Smooth muscle cell (in vitro differentiated cells): ENCODE results near the gene DUSP23. TPM values are rescaled to one million over a fixed set of nuclear protein-coding genes. Genes with fewer than 3 reads are reported as not detected.

Experiments
- DNase-seq: peaks from one replicate; lab custom pipeline; 2025; ENCODE audit not compliant: unreplicated experiment; lab: John Stamatoyannopoulos, UW
- H2AFZ ChIP-seq: fragments of 200-600 bp; sonication (generic); 2 replicates; pipeline ENCODE4 v1.6.0; 2016; ENCODE audit warnings: antibody characterized with exemption, low read depth, mild to moderate bottlenecking
- H3F3A ChIP-seq: fragments of 200-600 bp; sonication (generic); 2 replicates; pipeline ENCODE4 v1.6.0; 2017; ENCODE audit warnings: antibody characterized with exemption, low read depth
- H3K27ac ChIP-seq: fragments of 200-600 bp; sonication (generic); 2 replicates; pipeline ENCODE4 v1.5.1; 2016; ENCODE audit warnings: low read depth, mild to moderate bottlenecking
- H3K27me3 ChIP-seq: fragments of 200-600 bp; sonication (generic); 2 replicates; pipeline ENCODE4 v1.6.1; 2016; ENCODE audit warnings: low read depth, mild to moderate bottlenecking
- H3K36me3 ChIP-seq: fragments of 200-600 bp; sonication (generic); 2 replicates; pipeline ENCODE4 v1.5.1; 2016; ENCODE audit warnings: low read depth
- H3K4me1 ChIP-seq: fragments of 200-600 bp; sonication (generic); 2 replicates; pipeline ENCODE4 v1.5.1; 2016; ENCODE audit warnings: low read depth
- H3K4me2 ChIP-seq: fragments of 200-600 bp; sonication (generic); 2 replicates; pipeline ENCODE4 v1.6.0; 2016; ENCODE audit warnings: mild to moderate bottlenecking
- H3K4me3 ChIP-seq: fragments of 200-600 bp; sonication (generic); 2 replicates; pipeline ENCODE4 v1.5.1; 2016; ENCODE audit warnings: mild to moderate bottlenecking
- H3K79me2 ChIP-seq: fragments of 200-600 bp; sonication (generic); 2 replicates; pipeline ENCODE4 v1.6.0; 2016; ENCODE audit warnings: low read depth, mild to moderate bottlenecking
- H3K9ac ChIP-seq: fragments of 200-600 bp; sonication (generic); 2 replicates; pipeline ENCODE4 v1.6.0; 2016; ENCODE audit warnings: low read depth
- H3K9me3 ChIP-seq: fragments of 200-600 bp; sonication (generic); replicated peaks from 2 replicates; pipeline ENCODE4 v1.5.1; 2016; ENCODE audit warnings: low read depth
- H4K20me1 ChIP-seq: fragments of 200-600 bp; sonication (generic); 2 replicates; pipeline ENCODE4 v1.6.0; 2016; ENCODE audit warnings: low read depth
- CTCF ChIP-seq: fragments of 200-600 bp; sonication (generic); IDR thresholded peaks from 2 replicates; pipeline ENCODE4 v1.5.1; 2017; ENCODE audit warnings: borderline replicate concordance, mild to moderate bottlenecking, antibody characterized with exemption; ENCODE audit not compliant: insufficient read depth, poor library complexity, severe bottlenecking
- WGBS: methylation state at CpG from one replicate; pipeline ENCODE4 v1.1.7; 2016; ENCODE audit warnings: low lambda C conversion rate; 5-methylcytosine and 5-hydroxymethylcytosine counted together
- polyA plus RNA-seq: library from polyadenylated mRNA; unstranded; fragments of >200 nt; fragmentation: Nextera tagmentation; extraction: Ambion mirVana; gene quantifications from 2 replicates; pipeline ENCODE4 v1.2.1, GENCODE V29; 2016
- total RNA-seq: library from RNA; depleted of rRNA; stranded (reverse); fragments of >200 nt; gene quantifications from 2 replicates; pipeline ENCODE4 v1.2.3, GENCODE V29; 2014

DUSP23 gene
- total and polyA plus RNA-seq, 2 experiments from 2014 or later, result 32.9 to 41.4 TPM

- Histone ChIP-seq H3F3A (no peaks in the 10 kb centered on the region), H3K36me3 (no peaks in the 10 kb centered on the region), H3K4me3 (no peak overlapping the region), H3K4me2 (no peak overlapping the region), H3K79me2 (no peaks in the 10 kb centered on the region), H2AFZ (no peak overlapping the region), H3K9ac (no peak overlapping the region), H3K27me3 (peaks cover 22% of the 10 kb centered on the region), H3K27ac (no peak overlapping the region), H4K20me1 (no peaks in the 10 kb centered on the region), H3K4me1 (no peaks in the 10 kb centered on the region), H3K9me3 (no peaks in the 10 kb centered on the region)
- WGBS, result 15% methylated on average over 2 of the region's 2 CpGs
- DNase-seq, result no peak
- TF ChIP-seq CTCF, result peak; percentile 46
Observed at GRCh38 chr1:159790237-159790917, 9.6 kb downstream of the DUSP23 start.

GRCh38 chr1:159791031-159791430 lies 10.3 kb downstream of the DUSP23 start:
- Histone ChIP-seq H3K4me2 (no peak overlapping the region), H4K20me1 (no peaks in the 10 kb centered on the region), H3K27ac (no peak overlapping the region), H3K36me3 (no peaks in the 10 kb centered on the region), H3K27me3 (peaks cover 22% of the 10 kb centered on the region), H3K9me3 (no peaks in the 10 kb centered on the region), H3K4me3 (no peak overlapping the region), H2AFZ (no peak overlapping the region), H3K4me1 (no peaks in the 10 kb centered on the region), H3F3A (no peaks in the 10 kb centered on the region), H3K79me2 (no peaks in the 10 kb centered on the region), H3K9ac (no peak overlapping the region)
- DNase-seq, result no peak
- WGBS, result 53% methylated on average over 3 of the region's 3 CpGs
- TF ChIP-seq CTCF, result no peak

GRCh38 chr1:159791461-159791860 lies 10.7 kb downstream of the DUSP23 start:
- no peak for TF ChIP-seq CTCF
- 43% methylated on average over 3 of the region's 3 CpGs for WGBS
- H3K4me1 ChIP-seq, result no peaks in the 10 kb centered on the region

GRCh38 chr1:159795534-159795933 lies 14.8 kb downstream of the DUSP23 start:
- Histone ChIP-seq H3F3A (no peaks in the 10 kb centered on the region), H3K9me3 (no peaks in the 10 kb centered on the region), H3K27me3 (peaks cover 34% of the 10 kb centered on the region), H4K20me1 (no peaks in the 10 kb centered on the region), H3K9ac (no peak overlapping the region), H3K27ac (no peak overlapping the region), H3K36me3 (no peaks in the 10 kb centered on the region), H3K4me1 (no peaks in the 10 kb centered on the region), H3K4me2 (no peak overlapping the region), H3K4me3 (no peak overlapping the region), H2AFZ (no peak overlapping the region), H3K79me2 (no peaks in the 10 kb centered on the region)
- DNase-seq, result no peak
- 55% methylated on average over 5 of the region's 5 CpGs for WGBS
- TF ChIP-seq CTCF, result no peak

More at GRCh38 chr1:159791461-159791860, 10.7 kb downstream of the DUSP23 start:
- H3F3A ChIP-seq, result no peaks in the 10 kb centered on the region
- H3K27ac ChIP-seq, result no peak overlapping the region
- H3K27me3 ChIP-seq, result peaks cover 24% of the 10 kb centered on the region
- H3K4me2 ChIP-seq, result no peak overlapping the region
- no peaks in the 10 kb centered on the region for H3K9me3 ChIP-seq
- no peak overlapping the region for H3K9ac ChIP-seq
- no peaks in the 10 kb centered on the region for H3K79me2 ChIP-seq
- no peaks in the 10 kb centered on the region for H4K20me1 ChIP-seq
- H3K4me3 ChIP-seq, result no peak overlapping the region
- no peak overlapping the region for H2AFZ ChIP-seq
- H3K36me3 ChIP-seq, result no peaks in the 10 kb centered on the region
- no peak for DNase-seq
